Osteocyte (in vitro differentiated cells): ENCODE data around the gene SLC52A3. TPM values are rescaled to one million over a fixed set of nuclear protein-coding genes. Genes with fewer than 3 reads are reported as not detected.

Experiments
- DNase-seq: peaks from one replicate; pipeline ENCODE4 v3.0.0; 2021; ENCODE audit warnings: mixed read lengths; ENCODE audit not compliant: unreplicated experiment; ENCODE audit errors: extremely low spot score
- H3K27ac Mint-ChIP-seq: one replicate; pipeline ENCODE4 v1.8.0; 2021; ENCODE audit warnings: mild to moderate bottlenecking, mixed read lengths; ENCODE audit not compliant: unreplicated experiment
- H3K27me3 Mint-ChIP-seq: one replicate; pipeline ENCODE4 v1.8.0; 2021; ENCODE audit warnings: mixed read lengths; ENCODE audit not compliant: unreplicated experiment
- H3K36me3 Mint-ChIP-seq: one replicate; pipeline ENCODE4 v1.8.0; 2021; ENCODE audit warnings: mixed read lengths; ENCODE audit not compliant: unreplicated experiment
- H3K4me1 Mint-ChIP-seq: one replicate; pipeline ENCODE4 v1.8.0; 2021; ENCODE audit warnings: mixed read lengths; ENCODE audit not compliant: unreplicated experiment
- H3K4me3 Mint-ChIP-seq: one replicate; pipeline ENCODE4 v1.8.0; 2021; ENCODE audit warnings: mild to moderate bottlenecking, moderate library complexity, mixed read lengths; ENCODE audit not compliant: unreplicated experiment
- H3K9me3 Mint-ChIP-seq: one replicate; pipeline ENCODE4 v1.8.0; 2021; ENCODE audit warnings: mixed read lengths; ENCODE audit not compliant: unreplicated experiment
- total RNA-seq: library from RNA; stranded (reverse); gene quantifications from 2 replicates; pipeline ENCODE4 v1.2.1, GENCODE V29; 2021
- TF ChIP-seq, protein P1 (sequence below): fragments of 200-600 bp; sonication (generic); IDR thresholded peaks from 2 replicates; pipeline ENCODE4 v1.5.0; 2021; ENCODE audit warnings: antibody characterized with exemption, mild to moderate bottlenecking, moderate library complexity

SLC52A3 gene
- total RNA-seq, 1 donor from 2014 or later, result not detected

- Mint-ChIP-seq H3K4me1 (no peaks in the 10 kb centered on the region), H3K4me3 (no peak overlapping the region), H3K27ac (no peak overlapping the region), H3K27me3 (peaks cover 15% of the 10 kb centered on the region), H3K9me3 (no peaks in the 10 kb centered on the region), H3K36me3 (no peaks in the 10 kb centered on the region)
- TF ChIP-seq, protein P1, sequence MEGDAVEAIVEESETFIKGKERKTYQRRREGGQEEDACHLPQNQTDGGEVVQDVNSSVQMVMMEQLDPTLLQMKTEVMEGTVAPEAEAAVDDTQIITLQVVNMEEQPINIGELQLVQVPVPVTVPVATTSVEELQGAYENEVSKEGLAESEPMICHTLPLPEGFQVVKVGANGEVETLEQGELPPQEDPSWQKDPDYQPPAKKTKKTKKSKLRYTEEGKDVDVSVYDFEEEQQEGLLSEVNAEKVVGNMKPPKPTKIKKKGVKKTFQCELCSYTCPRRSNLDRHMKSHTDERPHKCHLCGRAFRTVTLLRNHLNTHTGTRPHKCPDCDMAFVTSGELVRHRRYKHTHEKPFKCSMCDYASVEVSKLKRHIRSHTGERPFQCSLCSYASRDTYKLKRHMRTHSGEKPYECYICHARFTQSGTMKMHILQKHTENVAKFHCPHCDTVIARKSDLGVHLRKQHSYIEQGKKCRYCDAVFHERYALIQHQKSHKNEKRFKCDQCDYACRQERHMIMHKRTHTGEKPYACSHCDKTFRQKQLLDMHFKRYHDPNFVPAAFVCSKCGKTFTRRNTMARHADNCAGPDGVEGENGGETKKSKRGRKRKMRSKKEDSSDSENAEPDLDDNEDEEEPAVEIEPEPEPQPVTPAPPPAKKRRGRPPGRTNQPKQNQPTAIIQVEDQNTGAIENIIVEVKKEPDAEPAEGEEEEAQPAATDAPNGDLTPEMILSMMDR, result no peak
- no peak for DNase-seq
Measured at GRCh38 chr20:757506-757905, 10.8 kb downstream of the SLC52A3 start.

DNA sequence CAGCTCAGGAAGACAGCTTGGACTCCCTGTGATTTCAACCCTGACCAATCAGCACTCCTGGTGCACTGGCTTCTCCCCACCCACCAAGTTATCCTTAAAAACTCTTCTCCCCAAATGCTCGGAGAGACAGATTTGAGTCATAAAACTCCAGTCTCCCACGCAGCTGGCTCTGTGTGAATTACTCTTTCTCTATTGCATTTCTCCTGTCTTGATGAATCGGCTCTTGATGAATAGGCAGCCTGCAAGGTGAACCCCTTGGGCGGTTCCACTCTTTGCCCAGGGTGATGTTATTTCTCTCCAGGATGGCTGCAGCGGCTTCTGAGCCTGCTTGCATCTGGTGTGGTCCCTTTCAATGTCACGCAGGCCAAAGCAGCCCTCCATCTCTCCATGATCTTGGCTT, 12.4 kb downstream of the SLC52A3 start:
- Mint-ChIP-seq H3K4me1 (no peaks in the 10 kb centered on the region), H3K27me3 (peaks cover 21% of the 10 kb centered on the region), H3K27ac (no peak overlapping the region), H3K36me3 (no peaks in the 10 kb centered on the region), H3K9me3 (no peaks in the 10 kb centered on the region), H3K4me3 (no peak overlapping the region)
- no peak for DNase-seq
- TF ChIP-seq, protein P1, result no peak

DNA sequence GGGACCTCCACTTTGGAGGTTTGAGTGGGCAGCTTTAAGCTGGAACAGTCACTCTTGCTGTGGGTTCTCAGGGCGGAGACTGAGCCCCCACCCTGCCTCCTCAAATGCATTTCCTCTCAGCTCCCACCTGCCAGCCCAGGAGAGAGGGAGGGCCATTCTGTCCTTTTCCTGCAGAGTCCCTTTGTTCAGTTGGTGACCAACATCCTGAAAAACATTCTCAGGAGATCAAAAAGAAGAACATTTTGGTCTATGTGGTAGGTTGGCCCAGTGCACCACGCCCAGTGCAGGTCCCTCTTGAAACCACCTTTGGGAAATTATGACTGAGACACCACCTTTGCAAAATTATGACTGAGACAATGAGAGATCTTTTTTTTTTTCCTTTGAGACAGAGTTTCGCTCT, 13.4 kb downstream of the SLC52A3 start:
- H3K27me3 Mint-ChIP-seq, result peaks cover 21% of the 10 kb centered on the region

GRCh38 chr20:753897-754635, 14.2 kb downstream of the SLC52A3 start:
- no peak for DNase-seq
- Mint-ChIP-seq H3K4me3 (no peak overlapping the region), H3K4me1 (no peaks in the 10 kb centered on the region), H3K9me3 (no peaks in the 10 kb centered on the region), H3K27me3 (peaks cover 21% of the 10 kb centered on the region), H3K27ac (no peak overlapping the region), H3K36me3 (no peaks in the 10 kb centered on the region)
- TF ChIP-seq, protein P1, result no peak

More for the DNA sequence above, 13.4 kb downstream of the SLC52A3 start:
- DNase-seq, result no peak
- no peaks in the 10 kb centered on the region for H3K9me3 Mint-ChIP-seq
- no peaks in the 10 kb centered on the region for H3K4me1 Mint-ChIP-seq
- TF ChIP-seq, protein P1, result no peak
- no peaks in the 10 kb centered on the region for H3K36me3 Mint-ChIP-seq
- no peak overlapping the region for H3K4me3 Mint-ChIP-seq
- H3K27ac Mint-ChIP-seq, result no peak overlapping the region

DNA sequence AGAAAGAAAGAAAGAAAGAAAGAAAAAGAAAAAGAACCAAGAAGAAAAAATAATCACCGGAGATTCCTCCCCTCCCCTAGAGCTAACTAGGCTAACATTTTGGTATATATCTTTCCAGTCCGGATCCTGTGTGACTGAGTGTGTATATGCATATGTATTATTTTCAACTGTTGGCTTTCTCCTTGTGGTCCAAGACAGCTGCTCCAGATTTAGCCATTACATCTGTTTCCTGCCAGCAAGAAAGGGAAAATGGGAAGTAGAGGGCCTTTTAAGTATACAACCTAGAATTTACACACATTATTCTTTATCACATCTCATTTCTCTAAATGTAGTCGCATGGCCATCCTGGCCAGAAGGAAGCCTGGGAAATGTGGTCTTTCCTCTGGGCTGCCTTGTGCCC, 15.2 kb downstream of the SLC52A3 start:
- TF ChIP-seq, protein P1, result no peak
- Mint-ChIP-seq H3K4me3 (no peak overlapping the region), H3K9me3 (no peaks in the 10 kb centered on the region), H3K27ac (no peak overlapping the region), H3K27me3 (peaks cover 16% of the 10 kb centered on the region), H3K4me1 (no peaks in the 10 kb centered on the region), H3K36me3 (no peaks in the 10 kb centered on the region)
- no peak for DNase-seq
